ENCODE results near the gene CUL1.

GRCh38 chr7:148719753-148720152, 21.1 kb downstream of the CUL1 start:
- TF ChIP-seq POLR2AphosphoS5 (IDR thresholded peaks at IDR 0.05; ENCODE audit: low read depth, low read length) (no peak), POLR2A (IDR thresholded peaks at IDR 0.05; ENCODE audit: low read depth, low read length) (no peak), TAF1 (IDR thresholded peaks at IDR 0.05; ENCODE audit: borderline replicate concordance, low read depth, low read length) (no peak)
